ENCODE results near the gene CDHR2. TPM values are rescaled to one million over a fixed set of nuclear protein-coding genes. Genes with fewer than 3 reads are reported as not detected.

The CDHR2 gene
- total RNA-seq, 1 experiment from 2014 or later = 0.10 TPM

- no peaks in the 10 kb centered on the region for H3K36me3 ChIP-seq (ENCODE audit: control insufficient read depth in 1 of 2, insufficient read depth in 2 of 2, low read length in 2 of 2)
- TF ChIP-seq, protein P1, sequence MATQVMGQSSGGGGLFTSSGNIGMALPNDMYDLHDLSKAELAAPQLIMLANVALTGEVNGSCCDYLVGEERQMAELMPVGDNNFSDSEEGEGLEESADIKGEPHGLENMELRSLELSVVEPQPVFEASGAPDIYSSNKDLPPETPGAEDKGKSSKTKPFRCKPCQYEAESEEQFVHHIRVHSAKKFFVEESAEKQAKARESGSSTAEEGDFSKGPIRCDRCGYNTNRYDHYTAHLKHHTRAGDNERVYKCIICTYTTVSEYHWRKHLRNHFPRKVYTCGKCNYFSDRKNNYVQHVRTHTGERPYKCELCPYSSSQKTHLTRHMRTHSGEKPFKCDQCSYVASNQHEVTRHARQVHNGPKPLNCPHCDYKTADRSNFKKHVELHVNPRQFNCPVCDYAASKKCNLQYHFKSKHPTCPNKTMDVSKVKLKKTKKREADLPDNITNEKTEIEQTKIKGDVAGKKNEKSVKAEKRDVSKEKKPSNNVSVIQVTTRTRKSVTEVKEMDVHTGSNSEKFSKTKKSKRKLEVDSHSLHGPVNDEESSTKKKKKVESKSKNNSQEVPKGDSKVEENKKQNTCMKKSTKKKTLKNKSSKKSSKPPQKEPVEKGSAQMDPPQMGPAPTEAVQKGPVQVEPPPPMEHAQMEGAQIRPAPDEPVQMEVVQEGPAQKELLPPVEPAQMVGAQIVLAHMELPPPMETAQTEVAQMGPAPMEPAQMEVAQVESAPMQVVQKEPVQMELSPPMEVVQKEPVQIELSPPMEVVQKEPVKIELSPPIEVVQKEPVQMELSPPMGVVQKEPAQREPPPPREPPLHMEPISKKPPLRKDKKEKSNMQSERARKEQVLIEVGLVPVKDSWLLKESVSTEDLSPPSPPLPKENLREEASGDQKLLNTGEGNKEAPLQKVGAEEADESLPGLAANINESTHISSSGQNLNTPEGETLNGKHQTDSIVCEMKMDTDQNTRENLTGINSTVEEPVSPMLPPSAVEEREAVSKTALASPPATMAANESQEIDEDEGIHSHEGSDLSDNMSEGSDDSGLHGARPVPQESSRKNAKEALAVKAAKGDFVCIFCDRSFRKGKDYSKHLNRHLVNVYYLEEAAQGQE (IDR thresholded peaks at IDR 0.05; ENCODE audit: low read depth) = no peak
- TF ChIP-seq POLR2AphosphoS5 (IDR thresholded peaks at IDR 0.05; ENCODE audit: low read depth, low read length) (no peak), SIN3A (IDR thresholded peaks at IDR 0.05; ENCODE audit: low read depth) (no peak)
- no peaks in the 10 kb centered on the region for H3K9me2 ChIP-seq (ENCODE audit: insufficient read depth)
- BruUV-seq (replicated peaks) = no TSS peak
- DNase-seq (ENCODE audit: low read depth, low spot score) = no peak
- CTCF ChIA-PET = no interaction called here
- RAD21 ChIA-PET (ENCODE audit: low non-redundant PET in 1 of 2, low total read pairs in 2 of 2, uncharacterized antibody in 2 of 2, unreplicated experiment in 2 of 2) = no interaction called here
- no peak within 1 kb of the TSS for H3K4me3 ChIP-seq (replicated peaks in 1 of 2; ENCODE audit: low read depth in 1 of 2, low read length in 2 of 2)
- H3K4me2 ChIP-seq (ENCODE audit: low read length) = no peak within 1 kb of the TSS
- H3K9me3 ChIP-seq (ENCODE audit: control insufficient read depth in 1 of 2, insufficient read depth in 1 of 2, low read depth in 1 of 2, low read length in 2 of 2) = no peaks in the 10 kb centered on the region
- POLR2A ChIA-PET = no interaction called here
- peaks cover 5% of the 10 kb centered on the region; the same call in 1 of the 2 replicates for H3K27me3 ChIP-seq (ENCODE audit: insufficient read depth, low read length)
- intact Hi-C loops (cut with micrococcal nuclease) = no loop called here
- H4K20me1 ChIP-seq (ENCODE audit: insufficient read depth) = no peaks in the 10 kb centered on the region
- no peaks in the 10 kb centered on the region for H3K79me2 ChIP-seq (ENCODE audit: insufficient read depth, low read length)
- H3K9ac ChIP-seq (ENCODE audit: low read length) = no peak within 1 kb of the TSS
- no peak within 1 kb of the TSS for H3K27ac ChIP-seq (ENCODE audit: low read depth, low read length)
- ATAC-seq = no peak
- no peak within 1 kb of the TSS for H2AFZ ChIP-seq (ENCODE audit: low read depth, low read length, poor library complexity, severe bottlenecking)
- peaks cover 0 to 18% of the 10 kb centered on the region in 2 experiments; a peak in 2 of 4 replicates for H3K4me1 ChIP-seq (ENCODE audit: control insufficient read depth in 1 of 2, insufficient read depth in 2 of 2, low read length in 2 of 2)
These were observed 80.9 kb downstream of the CDHR2 start, which contains the start of the genes EIF4E1B and SNCB for GRCh38 chr5:176629853-176630680. TSS of gene EIF4E1B (plus strand) at chr5:176630675. CDS start at chr5:176642788, 12,113 bp downstream. TSS of gene SNCB (minus strand) at chr5:176630534. CDS start at chr5:176629654, 880 bp downstream.

Data from HCT116 (cell line).